Activated CD8-positive, alpha-beta memory T cell treated with anti-CD3 and anti-CD28 coated beads for 48 hours (primary cell): ENCODE results near the gene OIP5.
"Not testable (repeated sequence)": the region's sequence is repeated elsewhere in the genome, so short reads cannot be mapped to it uniquely, and the experiment has no call there.

Experiments
- DNase-seq, 3 experiments: peaks; one replicate each; pipeline ENCODE4 v3.0.0-alpha.2; 2020; ENCODE audit warnings: low read depth in 2 of 3, low spot score in 2 of 3

The OIP5 gene

GRCh38 chr15:41304149-41304770, 28.1 kb downstream of the OIP5 start:
- DNase-seq, result no peak

GRCh38 chr15:41301587-41301986, 30.8 kb downstream of the OIP5 start:
- DNase-seq, result no peak

GRCh38 chr15:41301139-41301538, 31.3 kb downstream of the OIP5 start:
- DNase-seq, result not testable (repeated sequence)

- no peak for DNase-seq
These were observed 39.9 kb downstream of the OIP5 start for GRCh38 chr15:41292521-41292920.

DNA sequence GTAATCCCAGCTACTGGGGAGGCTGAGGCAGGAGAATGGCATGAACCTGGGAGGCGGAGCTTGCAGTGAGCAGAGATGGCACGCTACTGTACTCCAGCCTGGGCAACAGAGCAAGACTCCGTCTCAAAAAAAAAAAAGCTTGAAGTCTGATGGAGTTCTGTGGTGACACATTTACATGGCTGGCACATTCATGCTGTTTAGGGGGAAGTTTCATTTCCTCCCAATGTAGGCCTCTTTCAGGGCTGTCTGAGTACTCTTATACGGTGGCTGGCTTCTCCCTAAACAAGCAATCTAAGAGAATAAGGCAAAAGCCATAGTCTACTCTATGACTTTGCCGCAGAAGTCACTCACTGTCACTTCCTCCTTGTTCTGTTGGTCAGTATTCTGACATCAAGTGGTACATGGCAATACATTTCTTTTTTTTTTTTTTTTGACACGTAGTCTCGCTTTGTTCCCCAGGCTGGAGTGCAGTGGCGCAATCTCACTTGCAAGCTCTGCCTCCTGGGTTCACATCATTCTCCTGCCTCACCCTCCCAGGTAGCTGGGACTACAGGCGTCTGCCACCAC, 41.2 kb downstream of the OIP5 start:
- DNase-seq, result no peak

- no peak for DNase-seq
These were observed 42.4 kb downstream of the OIP5 start for GRCh38 chr15:41289953-41290352.

- no peak for DNase-seq
These were observed 43.9 kb downstream of the OIP5 start for GRCh38 chr15:41288464-41288863.

DNA sequence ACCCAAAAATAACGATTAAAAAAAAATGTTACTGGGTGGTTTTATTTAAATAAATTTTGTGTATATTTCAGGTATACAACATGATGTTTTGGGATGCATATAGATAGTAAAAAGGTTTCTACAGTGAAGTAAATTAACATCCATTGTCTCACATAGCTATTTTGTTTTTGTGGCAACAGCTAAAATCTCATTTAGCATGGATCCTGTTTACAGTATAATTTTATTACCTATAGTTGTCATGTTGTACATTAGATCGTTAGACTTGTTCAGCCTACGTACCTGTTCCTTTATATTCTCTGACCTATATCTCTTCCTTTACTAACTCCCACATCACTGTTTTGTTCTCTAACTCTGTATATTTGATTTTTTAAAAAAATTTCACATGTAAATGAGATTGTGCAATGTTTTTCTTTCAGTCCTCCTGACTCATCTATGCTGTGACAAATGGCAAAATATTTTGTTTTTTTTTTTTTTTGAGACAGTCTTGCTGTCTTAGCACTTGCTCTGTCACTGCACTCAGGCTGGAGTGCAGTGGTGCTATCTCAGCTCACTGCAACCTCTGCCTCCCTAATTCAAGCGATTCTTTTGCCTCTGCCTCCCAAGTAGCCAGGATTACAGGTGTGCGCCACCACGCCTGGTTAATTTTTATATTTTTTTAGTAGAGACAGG, 45.6 kb downstream of the OIP5 start:
- DNase-seq, result no peak

- DNase-seq, result no peak
These were observed 47.1 kb downstream of the OIP5 start for GRCh38 chr15:41285285-41285684.

- DNase-seq, result no peak
These were observed 47.8 kb downstream of the OIP5 start for GRCh38 chr15:41284427-41285177.

DNA sequence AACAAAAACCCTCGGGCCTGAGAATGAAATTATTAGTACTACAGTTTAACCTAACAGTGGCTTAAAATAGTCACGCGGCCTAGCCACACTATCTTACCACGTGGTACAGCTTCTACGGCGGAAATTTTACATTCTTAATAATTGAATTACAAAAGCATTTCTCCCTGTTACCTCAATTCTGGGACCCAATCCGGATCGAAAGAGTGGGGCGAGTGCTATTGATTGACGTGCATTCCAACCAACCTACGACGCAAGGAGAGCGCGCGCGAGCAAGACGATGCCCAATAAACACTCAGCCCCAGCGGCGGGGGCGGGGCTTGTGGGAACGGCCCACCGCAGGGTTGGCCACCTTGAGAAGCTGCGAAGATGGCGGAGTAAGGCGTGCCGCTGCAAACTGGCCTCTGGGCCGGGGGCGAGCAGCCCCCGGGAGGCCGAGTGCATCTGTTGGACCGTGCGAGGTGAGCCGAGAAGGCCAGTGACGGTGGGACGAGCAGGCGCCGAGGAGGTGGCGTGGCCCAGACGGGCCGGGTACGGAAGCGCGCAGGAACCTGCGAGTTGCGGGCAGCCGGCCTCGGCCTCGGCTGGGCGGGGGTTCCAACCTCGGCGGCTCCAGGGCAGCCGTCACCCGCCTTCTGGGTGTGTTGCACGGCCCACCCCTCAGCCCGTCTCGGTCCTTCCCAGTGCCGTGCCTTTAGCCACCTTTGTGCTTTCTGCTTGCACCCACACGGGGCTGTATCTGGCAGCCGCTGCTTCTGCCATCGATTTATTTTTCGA, 48.6 kb downstream of the OIP5 start:
- peak; percentile 92 to 96 (median 95) for DNase-seq

GRCh38 chr15:41282980-41283652, 49.3 kb downstream of the OIP5 start:
- DNase-seq, result not testable (repeated sequence)

DNA sequence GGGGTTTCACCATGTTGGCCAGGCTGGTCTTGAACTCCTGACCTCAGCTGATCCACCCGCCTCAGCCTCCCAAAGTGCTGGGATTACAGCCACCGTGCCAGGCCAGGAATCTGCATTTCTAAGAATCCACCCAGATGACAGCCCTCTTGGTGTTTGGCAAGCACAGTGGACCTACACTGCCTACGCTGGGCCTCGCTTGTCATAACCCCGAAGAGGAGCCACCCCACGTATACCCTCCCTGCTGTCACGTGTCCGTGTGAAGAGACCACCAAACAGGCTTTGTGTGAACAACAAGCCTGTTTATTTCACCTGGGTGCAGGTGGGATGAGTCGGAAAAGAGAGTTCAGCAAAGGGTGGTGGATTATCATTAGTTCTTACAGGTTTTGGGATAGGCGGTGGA, 50.0 kb downstream of the OIP5 start:
- not testable (repeated sequence) for DNase-seq

GRCh38 chr15:41281236-41281635, 51.2 kb downstream of the OIP5 start:
- no peak for DNase-seq

GRCh38 chr15:41279535-41280283, 52.7 kb downstream of the OIP5 start:
- no peak for DNase-seq

GRCh38 chr15:41278319-41278718, 54.1 kb downstream of the OIP5 start:
- no peak for DNase-seq

GRCh38 chr15:41276831-41277230, 55.6 kb downstream of the OIP5 start:
- DNase-seq, result no peak

DNA sequence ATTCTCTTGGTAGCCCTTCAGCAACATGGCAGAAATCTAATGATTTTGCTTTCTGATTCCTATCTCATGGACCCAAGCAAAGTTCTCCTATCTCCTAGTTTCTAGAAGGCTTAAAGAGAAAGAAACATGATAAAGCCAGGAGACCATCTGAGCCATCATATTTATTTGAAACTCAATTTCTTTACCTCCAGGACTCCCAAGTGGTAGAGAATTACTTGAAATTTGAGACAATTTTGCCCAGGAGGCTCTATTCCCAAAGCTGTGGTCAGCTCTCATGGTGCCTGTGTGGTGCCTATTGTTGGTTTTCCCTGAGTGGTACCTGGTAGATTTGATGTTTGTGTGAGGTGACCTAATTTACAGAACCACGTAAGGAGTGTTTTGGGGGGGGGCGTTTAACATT, 62.5 kb downstream of the OIP5 start:
- no peak for DNase-seq

GRCh38 chr15:41263891-41264351, 68.5 kb downstream of the OIP5 start:
- DNase-seq, result no peak

DNA sequence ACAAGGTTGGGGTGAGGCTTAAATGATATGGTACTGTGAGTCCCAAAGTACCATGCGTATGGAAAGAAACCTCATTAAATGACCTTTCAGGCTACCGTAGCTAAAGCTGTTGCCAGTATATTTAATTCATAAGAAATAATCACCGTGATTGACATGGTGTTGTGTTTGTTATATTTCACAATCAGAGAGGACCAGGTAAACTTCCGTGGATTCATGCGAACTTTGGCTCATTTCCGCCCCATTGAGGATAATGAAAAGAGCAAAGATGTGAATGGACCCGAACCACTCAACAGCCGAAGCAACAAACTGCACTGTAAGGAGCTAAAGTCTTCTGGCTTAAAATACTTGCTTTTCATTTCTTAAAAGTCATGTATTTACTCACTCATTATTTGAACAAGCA, 69.8 kb downstream of the OIP5 start:
- no peak for DNase-seq
